ENCODE measurements around the gene IFNA1. TPM values are rescaled to one million over a fixed set of nuclear protein-coding genes. Genes with fewer than 3 reads are reported as not detected.

The IFNA1 gene
- total and polyA plus RNA-seq, 7 donors = 0.09 TPM; not detected in 6

Other genes starting within 250 kb of the IFNA1 start
- not detected for gene IFNA7, start 238.2 kb upstream of the IFNA1 start, total RNA-seq
- gene IFNA7, start 238.2 kb upstream of the IFNA1 start, polyA plus RNA-seq = not detected
- not detected for gene IFNA10, start 233.3 kb upstream of the IFNA1 start, total RNA-seq
- not detected for gene IFNA10, start 233.3 kb upstream of the IFNA1 start, polyA plus RNA-seq
- not detected for gene IFNA16, start 223.1 kb upstream of the IFNA1 start, total RNA-seq
- not detected for gene IFNA16, start 223.1 kb upstream of the IFNA1 start, polyA plus RNA-seq
- not detected for gene IFNA17, start 212.2 kb upstream of the IFNA1 start, total RNA-seq
- not detected for gene IFNA17, start 212.2 kb upstream of the IFNA1 start, polyA plus RNA-seq
- not detected for gene IFNA14, start 200.4 kb upstream of the IFNA1 start, total RNA-seq
- gene IFNA14, start 200.4 kb upstream of the IFNA1 start, polyA plus RNA-seq = not detected
- not detected for gene IFNA5, start 135.1 kb upstream of the IFNA1 start, total RNA-seq
- gene IFNA5, start 135.1 kb upstream of the IFNA1 start, polyA plus RNA-seq = not detected
- gene KLHL9, start 105.0 kb upstream of the IFNA1 start, total RNA-seq = 10 to 100 TPM; 17.2 to 26.4 (median 22.0) TPM
- 1 to 10 TPM; 8.4 to 9.8 (median 8.8) TPM for gene KLHL9, start 105.0 kb upstream of the IFNA1 start, polyA plus RNA-seq
- not detected for gene IFNA6, start 89.6 kb upstream of the IFNA1 start, total RNA-seq
- not detected for gene IFNA6, start 89.6 kb upstream of the IFNA1 start, polyA plus RNA-seq
- not detected for gene IFNA13, start 72.4 kb upstream of the IFNA1 start, total RNA-seq
- not detected for gene IFNA13, start 72.4 kb upstream of the IFNA1 start, polyA plus RNA-seq
- under 1 TPM in 1 of 4 donors, not detected in 3; 0.33 TPM for gene IFNA2, start 55.0 kb upstream of the IFNA1 start, total RNA-seq
- gene IFNA2, start 55.0 kb upstream of the IFNA1 start, polyA plus RNA-seq = under 1 TPM in 1 of 3 donors, not detected in 2; 0.06 TPM
- not detected for gene IFNA8, start 31.3 kb upstream of the IFNA1 start, total RNA-seq
- gene IFNA8, start 31.3 kb upstream of the IFNA1 start, polyA plus RNA-seq = not detected
- not detected for gene IFNE, start 41.9 kb downstream of the IFNA1 start, total RNA-seq
- gene IFNE, start 41.9 kb downstream of the IFNA1 start, polyA plus RNA-seq = not detected